Astrocyte (in vitro differentiated cells and primary cell): ENCODE data around the gene HOXB6. TPM values are rescaled to one million over a fixed set of nuclear protein-coding genes. Genes with fewer than 3 reads are reported as not detected.

Source experiments
- DNase-seq: peaks from one replicate; pipeline ENCODE4 v3.0.0-alpha.2; 2010; ENCODE audit warnings: low read depth
- FAIRE-seq: peaks from 2 replicates; lab custom pipeline; 2011; peaks lifted over from hg19 to GRCh38; lab: Jason Lieb, UNC
- H2AFZ ChIP-seq: 2 replicates; pipeline ENCODE4 v1.6.0; 2012; ENCODE audit warnings: low read depth, low read length, inconsistent platforms
- H3K27ac ChIP-seq: 2 replicates; pipeline ENCODE4 v1.5.1; 2011; ENCODE audit warnings: low read depth, low read length, inconsistent platforms
- H3K27me3 ChIP-seq: 2 replicates; pipeline ENCODE4 v1.6.0; 2011; ENCODE audit warnings: low read length, inconsistent platforms; ENCODE audit not compliant: insufficient read depth
- H3K36me3 ChIP-seq: 2 replicates; pipeline ENCODE4 v1.5.1; 2011; ENCODE audit warnings: low read length, inconsistent platforms; ENCODE audit not compliant: insufficient read depth
- H3K4me1 ChIP-seq: 2 replicates; pipeline ENCODE4 v1.5.1; 2011; ENCODE audit warnings: low read length, inconsistent platforms; ENCODE audit not compliant: insufficient read depth
- H3K4me2 ChIP-seq: 2 replicates; pipeline ENCODE4 v1.6.0; 2012; ENCODE audit warnings: low read length, inconsistent platforms
- H3K4me3 ChIP-seq: 2 replicates; pipeline ENCODE4 v1.5.1; 2011; ENCODE audit warnings: low read depth, mild to moderate bottlenecking, low read length, inconsistent platforms; ENCODE audit not compliant: insufficient read depth
- H3K79me2 ChIP-seq: 2 replicates; pipeline ENCODE4 v1.6.0; 2012; ENCODE audit warnings: mild to moderate bottlenecking, low read length, inconsistent platforms; ENCODE audit not compliant: insufficient read depth
- H3K9ac ChIP-seq: 2 replicates; pipeline ENCODE4 v1.6.0; 2012; ENCODE audit warnings: mild to moderate bottlenecking, low read length, inconsistent platforms
- H3K9me3 ChIP-seq: 2 replicates; pipeline ENCODE4 v1.5.1; 2012; ENCODE audit warnings: low read depth, mild to moderate bottlenecking, low read length, inconsistent platforms; ENCODE audit not compliant: insufficient read depth
- H4K20me1 ChIP-seq: 2 replicates; pipeline ENCODE4 v1.6.0; 2012; ENCODE audit warnings: low read length, inconsistent platforms; ENCODE audit not compliant: insufficient read depth
- H3K27ac Mint-ChIP-seq: one replicate; pipeline ENCODE4 v1.8.0; 2021; ENCODE audit warnings: mild to moderate bottlenecking, mixed read lengths; ENCODE audit not compliant: unreplicated experiment
- H3K27me3 Mint-ChIP-seq: one replicate; pipeline ENCODE4 v1.8.0; 2021; ENCODE audit warnings: low read depth, mixed read lengths; ENCODE audit not compliant: unreplicated experiment
- H3K36me3 Mint-ChIP-seq: one replicate; pipeline ENCODE4 v1.8.0; 2021; ENCODE audit warnings: low read depth, mixed read lengths; ENCODE audit not compliant: unreplicated experiment
- H3K4me1 Mint-ChIP-seq: one replicate; pipeline ENCODE4 v1.8.0; 2021; ENCODE audit warnings: low read depth, mixed read lengths; ENCODE audit not compliant: unreplicated experiment
- H3K4me3 Mint-ChIP-seq: one replicate; pipeline ENCODE4 v1.8.0; 2021; ENCODE audit warnings: mild to moderate bottlenecking, moderate library complexity, mixed read lengths; ENCODE audit not compliant: unreplicated experiment
- H3K9me3 Mint-ChIP-seq: one replicate; pipeline ENCODE4 v1.8.0; 2021; ENCODE audit warnings: mild to moderate bottlenecking, mixed read lengths; ENCODE audit not compliant: unreplicated experiment
- EZH2 ChIP-seq: IDR thresholded peaks from 2 replicates; pipeline ENCODE4 v1.6.1; 2012; ENCODE audit warnings: mild to moderate bottlenecking, low read length, inconsistent platforms; ENCODE audit not compliant: insufficient read depth
- total RNA-seq: library from RNA; stranded (reverse); gene quantifications from 2 replicates; pipeline ENCODE4 v1.2.1, GENCODE V29; 2021
- TF ChIP-seq, protein P1 (sequence below): IDR thresholded peaks from 2 replicates; pipeline ENCODE4 v1.5.1; 2011; ENCODE audit warnings: low read depth, mild to moderate bottlenecking, inconsistent platforms, low read length, moderate library complexity; ENCODE audit not compliant: insufficient read depth

Gene HOXB6
- total RNA-seq, 1 donor from 2014 or later: not detected

DNA sequence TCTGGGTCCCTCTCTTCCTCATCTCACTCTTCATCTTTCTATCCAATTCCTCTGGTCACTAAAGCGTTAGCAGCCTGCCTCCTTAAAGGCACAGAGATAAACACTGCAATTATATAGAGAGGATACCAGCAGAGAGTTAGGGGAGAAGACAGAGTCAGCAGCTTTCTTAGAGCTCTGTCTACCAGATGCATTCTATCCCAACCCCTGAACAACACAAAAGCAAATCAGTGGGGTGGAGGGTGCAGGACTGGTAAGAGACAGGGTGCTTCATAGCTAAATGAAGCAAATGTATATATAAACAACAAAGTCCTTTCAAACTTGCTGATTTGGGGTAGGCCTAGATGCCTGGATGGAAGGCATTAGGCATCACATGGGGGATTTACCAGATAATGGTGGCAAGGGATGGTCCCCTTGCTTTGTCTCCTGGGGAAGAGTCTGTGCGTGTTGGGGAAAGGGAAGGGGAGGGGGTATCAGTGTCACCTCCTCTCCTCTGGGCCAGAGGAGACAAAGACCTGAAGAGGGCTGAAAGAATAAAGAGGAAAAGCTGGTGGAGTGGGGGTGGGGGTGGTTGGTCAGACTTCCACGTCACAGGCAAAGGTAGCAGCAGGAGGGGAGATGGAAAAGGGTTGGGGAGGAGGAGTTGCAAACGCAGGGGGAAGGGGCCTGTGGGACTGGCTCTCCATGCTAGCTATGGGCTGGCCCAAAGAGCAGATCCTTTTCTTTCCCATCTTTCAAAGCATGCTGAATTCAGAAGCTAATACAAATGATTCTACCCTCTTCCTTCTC, 38.7 kb downstream of the HOXB6 start:
- no peaks in the 10 kb centered on the region for H3K4me1 Mint-ChIP-seq
- Histone ChIP-seq H3K27ac (peak overlapping the region; percentile 65), H3K9ac (peak overlapping the region; percentile 76)

DNA sequence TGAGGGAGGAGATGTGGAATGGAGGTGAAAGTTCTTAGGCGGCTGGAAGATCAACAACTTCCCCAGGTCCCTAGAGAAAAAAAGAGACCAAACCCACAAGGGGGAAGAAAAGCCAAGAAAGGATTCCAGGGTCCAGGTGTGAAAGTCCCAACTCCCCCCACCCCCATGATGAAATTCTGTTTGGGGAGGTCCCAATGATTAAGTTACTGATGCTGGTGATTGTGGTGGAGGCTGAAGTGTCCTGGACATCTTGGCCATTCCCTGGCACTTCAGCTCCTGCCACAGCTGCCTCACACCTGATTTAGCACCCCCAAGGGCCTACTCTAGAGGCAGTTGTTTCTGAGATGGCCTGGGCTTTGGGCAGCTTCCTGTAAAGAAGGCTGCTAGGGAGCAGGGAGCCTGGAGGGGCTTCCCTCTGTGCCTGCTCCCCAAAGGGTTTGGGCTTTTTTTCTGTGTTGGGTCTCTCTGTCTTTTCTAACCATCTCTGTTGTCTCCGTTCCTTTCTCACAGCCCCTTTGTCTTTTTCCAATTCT, 39.7 kb downstream of the HOXB6 start:
- peak overlapping the region; percentile 86 for H3K4me2 ChIP-seq
- no peaks in the 10 kb centered on the region for H3K4me1 Mint-ChIP-seq
- peak overlapping the region; percentile 76 for H3K9ac ChIP-seq
- TF ChIP-seq, protein P1, sequence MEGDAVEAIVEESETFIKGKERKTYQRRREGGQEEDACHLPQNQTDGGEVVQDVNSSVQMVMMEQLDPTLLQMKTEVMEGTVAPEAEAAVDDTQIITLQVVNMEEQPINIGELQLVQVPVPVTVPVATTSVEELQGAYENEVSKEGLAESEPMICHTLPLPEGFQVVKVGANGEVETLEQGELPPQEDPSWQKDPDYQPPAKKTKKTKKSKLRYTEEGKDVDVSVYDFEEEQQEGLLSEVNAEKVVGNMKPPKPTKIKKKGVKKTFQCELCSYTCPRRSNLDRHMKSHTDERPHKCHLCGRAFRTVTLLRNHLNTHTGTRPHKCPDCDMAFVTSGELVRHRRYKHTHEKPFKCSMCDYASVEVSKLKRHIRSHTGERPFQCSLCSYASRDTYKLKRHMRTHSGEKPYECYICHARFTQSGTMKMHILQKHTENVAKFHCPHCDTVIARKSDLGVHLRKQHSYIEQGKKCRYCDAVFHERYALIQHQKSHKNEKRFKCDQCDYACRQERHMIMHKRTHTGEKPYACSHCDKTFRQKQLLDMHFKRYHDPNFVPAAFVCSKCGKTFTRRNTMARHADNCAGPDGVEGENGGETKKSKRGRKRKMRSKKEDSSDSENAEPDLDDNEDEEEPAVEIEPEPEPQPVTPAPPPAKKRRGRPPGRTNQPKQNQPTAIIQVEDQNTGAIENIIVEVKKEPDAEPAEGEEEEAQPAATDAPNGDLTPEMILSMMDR: no peak
- TF ChIP-seq EZH2: no peak
- peaks cover 20% of the 10 kb centered on the region for H3K9me3 Mint-ChIP-seq
- no peaks in the 10 kb centered on the region for H3K36me3 Mint-ChIP-seq
- H3K4me1 ChIP-seq: peaks cover 23% of the 10 kb centered on the region
- H3K27me3 Mint-ChIP-seq: peaks cover 38% of the 10 kb centered on the region
- no peak for DNase-seq
- peak overlapping the region; percentile 65 for H3K27ac ChIP-seq
- peak overlapping the region; percentile 34 for H3K4me3 ChIP-seq
- no peak for FAIRE-seq
- no peak overlapping the region for H2AFZ ChIP-seq
- no peaks in the 10 kb centered on the region for H3K9me3 ChIP-seq
- peaks cover 85% of the 10 kb centered on the region for H3K27me3 ChIP-seq
- no peak overlapping the region for H3K27ac Mint-ChIP-seq
- H3K79me2 ChIP-seq: peaks cover 94% of the 10 kb centered on the region
- no peak overlapping the region for H3K4me3 Mint-ChIP-seq
- no peaks in the 10 kb centered on the region for H3K36me3 ChIP-seq
- H4K20me1 ChIP-seq: peaks cover 9% of the 10 kb centered on the region

More for the DNA sequence above, 38.7 kb downstream of the HOXB6 start:
- DNase-seq (no peak), FAIRE-seq (no peak)
- H3K27ac Mint-ChIP-seq: no peak overlapping the region
- H3K4me3 ChIP-seq: no peak overlapping the region
- H3K27me3 ChIP-seq: peaks cover 89% of the 10 kb centered on the region
- H2AFZ ChIP-seq: no peak overlapping the region
- no peak overlapping the region for H3K4me3 Mint-ChIP-seq
- peaks cover 26% of the 10 kb centered on the region for H3K4me1 ChIP-seq
- peak overlapping the region; percentile 86 for H3K4me2 ChIP-seq
- H3K9me3 ChIP-seq: no peaks in the 10 kb centered on the region
- H3K79me2 ChIP-seq: peaks cover 95% of the 10 kb centered on the region
- no peak for TF ChIP-seq EZH2
- TF ChIP-seq, protein P1: no peak
- H4K20me1 ChIP-seq: peaks cover 9% of the 10 kb centered on the region
- H3K36me3 ChIP-seq: no peaks in the 10 kb centered on the region
- H3K9me3 Mint-ChIP-seq: peaks cover 16% of the 10 kb centered on the region
- no peaks in the 10 kb centered on the region for H3K36me3 Mint-ChIP-seq
- peaks cover 28% of the 10 kb centered on the region for H3K27me3 Mint-ChIP-seq
